ENCODE measurements around the gene SIX5.

SIX5 gene

GRCh38 chr19:45773384-45773783 is 4.3 kb upstream of the SIX5 start:
- DNase-seq (ENCODE audit: low read depth), result no peak

- DNase-seq (ENCODE audit: low read depth), result no peak
Observed at GRCh38 chr19:45772912-45773311, 3.9 kb upstream of the SIX5 start.

GRCh38 chr19:45772130-45772840 is 3.2 kb upstream of the SIX5 start:
- no peak for DNase-seq (ENCODE audit: low read depth)

- no peak for DNase-seq (ENCODE audit: low read depth)
Observed at GRCh38 chr19:45771311-45771933, 2.4 kb upstream of the SIX5 start.

- peak; percentile 90 for DNase-seq (ENCODE audit: low read depth)
Observed at GRCh38 chr19:45770192-45771101, 1.4 kb upstream of the SIX5 start.

- no peak for DNase-seq (ENCODE audit: low read depth)
Observed at GRCh38 chr19:45769821-45770191, 754 bp upstream of the SIX5 start.

- no peak for DNase-seq (ENCODE audit: low read depth)
Observed at GRCh38 chr19:45768655-45768983, 433 bp downstream of the SIX5 start.

GRCh38 chr19:45767881-45768654 is 984 bp downstream of the SIX5 start:
- DNase-seq (ENCODE audit: low read depth), result no peak

- peak; percentile 42 for DNase-seq (ENCODE audit: low read depth)
Observed at GRCh38 chr19:45767410-45767880, 1.6 kb downstream of the SIX5 start.

GRCh38 chr19:45766869-45767346 is 2.1 kb downstream of the SIX5 start:
- DNase-seq (ENCODE audit: low read depth), result no peak

- no peak for DNase-seq (ENCODE audit: low read depth)
Observed at GRCh38 chr19:45766296-45766868, 2.7 kb downstream of the SIX5 start.

GRCh38 chr19:45765702-45766295 is 3.3 kb downstream of the SIX5 start:
- no peak for DNase-seq (ENCODE audit: low read depth)

GRCh38 chr19:45764945-45765701 is 3.9 kb downstream of the SIX5 start:
- no peak for DNase-seq (ENCODE audit: low read depth)

GRCh38 chr19:45764475-45764874 is 4.6 kb downstream of the SIX5 start:
- no peak for DNase-seq (ENCODE audit: low read depth)

- DNase-seq (ENCODE audit: low read depth), result no peak
Observed at GRCh38 chr19:45763691-45764294, 5.3 kb downstream of the SIX5 start.

GRCh38 chr19:45762870-45763631 is 6.0 kb downstream of the SIX5 start:
- DNase-seq (ENCODE audit: low read depth), result no peak

GRCh38 chr19:45761714-45762113 is 7.3 kb downstream of the SIX5 start:
- DNase-seq (ENCODE audit: low read depth), result no peak

GRCh38 chr19:45758921-45759320 is 10.1 kb downstream of the SIX5 start:
- DNase-seq (ENCODE audit: low read depth), result no peak

GRCh38 chr19:45757695-45758094 is 11.4 kb downstream of the SIX5 start:
- no peak for DNase-seq (ENCODE audit: low read depth)

Data from non-pigmented ciliary epithelial cell (primary cell).